Caki2 (cell line): Measurements from ENCODE around the gene FILIP1. TPM values are rescaled to one million over a fixed set of nuclear protein-coding genes. Genes with fewer than 3 reads are reported as not detected.

Experiments used
- total RNA-seq: library from RNA; depleted of rRNA; stranded (reverse); fragments of >200 nt; shearing (Covaris generic); gene quantifications from 2 replicates; pipeline ENCODE4 v1.2.3, GENCODE V29; 2014; ENCODE audit warnings: low replicate concordance; rRNA removed

Gene FILIP1
- total RNA-seq, 1 experiment from 2014 or later, result 0.10 TPM

Other genes starting within 250 kb of the FILIP1 start
- 155 and 246 TPM in 2 replicates for gene COX7A2, start 250.0 kb downstream of the FILIP1 start, total RNA-seq
- gene TMEM30A, start 209.0 kb downstream of the FILIP1 start, total RNA-seq, result 101 and 103 TPM in 2 replicates
- gene SENP6, start 108.1 kb upstream of the FILIP1 start, total RNA-seq, result 6.6 and 17.8 TPM in 2 replicates